PFSK-1 (cell line): Measurements from ENCODE around the gene GGCX.

Experiments
- FOXP2 ChIP-seq: optimal IDR thresholded peaks from 2 replicates; pipeline ENCODE3; 2011; ENCODE audit warnings: borderline replicate concordance, control low read depth, inconsistent platforms; ENCODE audit not compliant: insufficient read depth; ENCODE audit errors: extremely low read length, extremely low read depth
- POLR2AphosphoS5 ChIP-seq: IDR thresholded peaks from 2 replicates; pipeline ENCODE4 v1.6.1; 2012; ENCODE audit warnings: low read depth, mild to moderate bottlenecking, control low read depth, low read length, moderate library complexity
- SIN3A ChIP-seq: IDR thresholded peaks from 2 replicates; pipeline ENCODE4 v1.6.1; 2012; ENCODE audit warnings: mild to moderate bottlenecking, low read length, moderate library complexity, borderline replicate concordance; ENCODE audit not compliant: insufficient read depth
- TAF1 ChIP-seq: IDR thresholded peaks from 2 replicates; pipeline ENCODE4 v1.6.1; 2012; ENCODE audit warnings: low read length, control low read depth, borderline replicate concordance; ENCODE audit not compliant: insufficient read depth
- TF ChIP-seq, protein P1 (sequence below), 2 experiments: IDR thresholded peaks; 2 replicates each; pipeline versions ENCODE4 v1.6.1 to v1.8.0; 2011 to 2012; ENCODE audit warnings: low read depth in 2 of 2, low read length in 2 of 2, control low read depth in 1 of 2, inconsistent platforms in 1 of 2, mild to moderate bottlenecking in 1 of 2, moderate library complexity in 1 of 2; ENCODE audit not compliant: insufficient read depth in 1 of 2

GGCX gene

DNA sequence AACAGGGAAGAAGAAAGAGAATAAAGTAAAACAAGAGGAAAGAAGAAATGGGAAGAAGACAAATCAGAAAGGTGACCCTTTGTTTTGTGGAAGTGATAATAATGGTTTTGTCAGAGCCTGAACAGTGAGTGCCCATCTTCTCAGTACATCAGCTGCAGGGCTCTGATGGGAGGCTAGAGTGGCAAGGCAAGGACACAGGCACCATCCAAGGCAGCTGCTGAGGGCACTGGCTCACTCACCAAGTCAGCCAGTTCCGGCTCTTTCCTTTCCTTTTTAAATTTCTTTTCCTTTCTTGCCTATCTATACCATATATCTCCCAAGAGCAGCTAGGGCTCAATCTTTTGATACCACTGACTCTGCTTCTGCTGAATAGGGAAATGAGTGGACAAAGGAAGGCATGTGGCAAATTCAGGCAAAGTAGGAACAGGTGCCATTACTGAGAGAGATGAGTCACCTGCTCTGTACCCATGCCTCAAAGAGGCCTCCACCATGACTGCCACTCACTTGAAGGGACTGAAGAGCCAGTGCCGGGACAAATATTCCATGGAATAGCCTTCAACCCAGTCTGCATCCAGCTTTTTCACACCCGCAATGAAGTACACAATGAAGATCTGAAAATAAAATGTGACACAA, 6.2 kb downstream of the GGCX start:
- TF ChIP-seq, protein P1, sequence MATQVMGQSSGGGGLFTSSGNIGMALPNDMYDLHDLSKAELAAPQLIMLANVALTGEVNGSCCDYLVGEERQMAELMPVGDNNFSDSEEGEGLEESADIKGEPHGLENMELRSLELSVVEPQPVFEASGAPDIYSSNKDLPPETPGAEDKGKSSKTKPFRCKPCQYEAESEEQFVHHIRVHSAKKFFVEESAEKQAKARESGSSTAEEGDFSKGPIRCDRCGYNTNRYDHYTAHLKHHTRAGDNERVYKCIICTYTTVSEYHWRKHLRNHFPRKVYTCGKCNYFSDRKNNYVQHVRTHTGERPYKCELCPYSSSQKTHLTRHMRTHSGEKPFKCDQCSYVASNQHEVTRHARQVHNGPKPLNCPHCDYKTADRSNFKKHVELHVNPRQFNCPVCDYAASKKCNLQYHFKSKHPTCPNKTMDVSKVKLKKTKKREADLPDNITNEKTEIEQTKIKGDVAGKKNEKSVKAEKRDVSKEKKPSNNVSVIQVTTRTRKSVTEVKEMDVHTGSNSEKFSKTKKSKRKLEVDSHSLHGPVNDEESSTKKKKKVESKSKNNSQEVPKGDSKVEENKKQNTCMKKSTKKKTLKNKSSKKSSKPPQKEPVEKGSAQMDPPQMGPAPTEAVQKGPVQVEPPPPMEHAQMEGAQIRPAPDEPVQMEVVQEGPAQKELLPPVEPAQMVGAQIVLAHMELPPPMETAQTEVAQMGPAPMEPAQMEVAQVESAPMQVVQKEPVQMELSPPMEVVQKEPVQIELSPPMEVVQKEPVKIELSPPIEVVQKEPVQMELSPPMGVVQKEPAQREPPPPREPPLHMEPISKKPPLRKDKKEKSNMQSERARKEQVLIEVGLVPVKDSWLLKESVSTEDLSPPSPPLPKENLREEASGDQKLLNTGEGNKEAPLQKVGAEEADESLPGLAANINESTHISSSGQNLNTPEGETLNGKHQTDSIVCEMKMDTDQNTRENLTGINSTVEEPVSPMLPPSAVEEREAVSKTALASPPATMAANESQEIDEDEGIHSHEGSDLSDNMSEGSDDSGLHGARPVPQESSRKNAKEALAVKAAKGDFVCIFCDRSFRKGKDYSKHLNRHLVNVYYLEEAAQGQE (IDR thresholded peaks at IDR 0.05; ENCODE audit: insufficient read depth in 1 of 2, low read depth in 2 of 2, low read length in 2 of 2): no peak
- no peak for TF ChIP-seq FOXP2

DNA sequence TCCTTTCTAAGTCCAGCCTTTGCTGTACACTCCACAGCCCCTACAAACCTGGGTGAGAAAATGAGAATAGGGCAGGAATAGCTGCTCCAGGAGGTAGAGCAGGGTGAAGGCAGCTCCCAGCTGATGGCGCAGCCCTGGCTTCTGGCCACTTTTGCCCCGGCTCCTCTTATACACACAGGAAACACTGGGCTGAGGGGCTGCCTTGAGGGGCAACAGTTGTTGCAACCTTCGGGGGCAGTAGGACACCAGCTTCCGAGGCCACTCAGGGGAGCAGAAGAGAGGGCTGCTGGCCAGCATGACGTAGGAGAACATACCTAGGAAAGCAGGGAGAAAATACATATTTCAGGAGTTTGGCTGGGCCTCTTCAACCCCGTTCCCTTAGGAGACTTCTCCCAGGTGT, 8.1 kb downstream of the GGCX start:
- no peak for TF ChIP-seq SIN3A
- no peak for TF ChIP-seq FOXP2
- TF ChIP-seq, protein P1 (IDR thresholded peaks at IDR 0.05; ENCODE audit: insufficient read depth in 1 of 2, low read depth in 2 of 2, low read length in 2 of 2): no peak
- TF ChIP-seq TAF1: no peak
- TF ChIP-seq POLR2AphosphoS5: no peak

DNA sequence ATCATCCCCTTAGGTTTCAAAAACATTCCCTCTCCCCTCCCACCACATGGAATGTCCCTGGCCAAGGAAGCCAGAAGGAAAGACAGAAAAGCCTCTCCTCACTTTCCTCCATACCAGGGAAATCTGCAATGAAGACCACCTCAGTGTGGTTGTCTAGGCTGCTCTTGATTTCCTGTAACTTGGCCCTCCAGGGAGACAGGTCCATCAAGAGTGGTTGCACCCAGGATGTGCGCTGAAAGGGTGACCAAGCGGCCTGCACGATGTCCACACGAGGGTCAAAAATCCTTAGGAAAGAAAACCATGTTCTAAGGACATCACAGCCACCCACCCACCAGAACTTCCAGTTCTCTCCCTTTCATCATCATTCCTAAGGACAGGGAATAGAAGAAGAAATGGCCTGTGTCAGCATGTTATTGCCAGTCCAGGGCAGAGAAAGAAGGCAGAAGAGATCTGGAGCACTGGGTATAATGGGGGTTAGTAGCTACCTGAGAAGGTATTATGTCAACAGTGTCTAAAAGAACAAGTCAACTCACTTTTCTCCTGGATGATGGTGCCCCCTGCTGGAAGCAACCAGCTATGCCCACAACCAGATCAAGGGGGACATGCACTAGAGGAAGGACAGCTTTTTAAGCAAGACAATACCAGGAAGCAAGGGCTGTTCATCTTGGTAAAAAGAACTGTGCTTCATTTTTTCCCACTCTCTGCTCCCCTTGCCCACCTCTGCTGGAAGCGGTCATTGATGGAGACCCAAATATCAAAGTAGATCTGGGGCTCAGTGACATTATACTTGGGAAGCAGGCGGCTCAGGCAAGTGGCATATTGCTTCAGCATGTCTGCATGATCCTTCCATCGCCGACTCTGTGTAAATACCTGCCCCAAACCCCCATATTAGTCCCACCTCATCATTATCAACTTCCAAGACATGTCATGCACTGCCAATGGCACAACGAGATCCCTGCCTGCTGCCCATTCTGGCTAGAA, 9.3 kb downstream of the GGCX start:
- TF ChIP-seq POLR2AphosphoS5 (no peak), SIN3A (no peak), TAF1 (no peak), FOXP2 (no peak)
- TF ChIP-seq, protein P1 (IDR thresholded peaks at IDR 0.05; ENCODE audit: insufficient read depth in 1 of 2, low read depth in 2 of 2, low read length in 2 of 2): no peak

DNA sequence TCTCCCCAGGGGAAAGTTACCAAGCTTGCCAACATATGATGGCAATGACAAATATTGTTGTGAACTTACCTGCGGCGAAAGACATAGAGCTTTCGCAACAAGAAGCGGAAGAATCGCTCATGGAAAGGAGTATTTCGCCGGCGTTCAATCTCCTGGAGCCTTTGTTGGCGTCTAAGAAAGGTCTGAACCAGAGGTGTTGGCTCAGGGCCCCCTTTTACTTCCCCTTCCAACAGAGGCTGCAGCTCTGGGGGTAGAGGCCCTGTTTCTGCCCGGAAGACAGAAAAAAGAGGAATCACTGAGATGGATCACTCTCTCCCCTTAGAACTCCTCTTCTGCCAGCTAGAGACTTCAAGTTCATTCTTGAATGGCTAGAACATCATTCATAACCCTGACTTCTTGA, 10.8 kb downstream of the GGCX start:
- TF ChIP-seq FOXP2: no peak

DNA sequence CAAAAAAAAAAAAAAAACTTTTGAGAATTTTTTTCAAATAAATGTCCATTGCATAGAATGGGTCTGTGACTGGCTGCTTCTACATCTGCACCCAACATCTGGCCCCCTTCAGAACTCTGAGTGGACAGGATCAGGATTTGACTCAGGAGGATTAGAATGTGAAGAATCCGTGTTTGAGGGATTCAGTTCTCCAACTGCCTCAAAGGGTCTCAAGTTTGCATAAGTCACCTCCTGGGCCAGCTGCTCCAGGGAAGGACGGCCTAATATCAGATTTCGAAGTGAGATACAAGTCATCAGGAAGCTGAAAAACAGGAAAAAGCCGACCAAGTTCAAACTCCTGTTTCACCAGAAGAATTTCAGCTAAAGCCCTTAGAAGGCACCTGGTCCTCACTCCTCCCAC, 11.5 kb downstream of the GGCX start:
- no peak for TF ChIP-seq TAF1
- TF ChIP-seq POLR2AphosphoS5: no peak
- TF ChIP-seq FOXP2: no peak

DNA sequence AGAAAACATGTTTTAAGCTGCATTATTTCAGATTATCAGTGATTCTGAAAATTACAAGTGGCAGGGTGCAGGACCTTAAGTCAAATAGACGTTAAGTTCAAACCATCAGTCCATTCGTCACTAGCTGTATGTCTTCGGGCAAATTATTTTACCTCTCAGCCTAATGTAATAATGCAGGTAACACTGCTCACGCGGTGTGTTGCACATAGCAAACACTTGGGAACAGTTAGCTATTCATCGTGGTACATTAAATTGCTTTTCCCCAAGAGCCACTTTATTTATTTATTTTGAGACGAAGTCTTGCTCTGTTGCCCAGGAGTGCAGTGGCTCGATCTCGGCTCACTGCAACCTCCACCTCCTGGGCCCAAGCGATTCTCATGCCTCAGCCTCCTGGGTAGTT, 12.2 kb downstream of the GGCX start:
- TF ChIP-seq POLR2AphosphoS5 (no peak), TAF1 (no peak), SIN3A (no peak), FOXP2 (no peak)
- TF ChIP-seq, protein P1 (IDR thresholded peaks at IDR 0.05; ENCODE audit: insufficient read depth in 1 of 2, low read depth in 2 of 2, low read length in 2 of 2): no peak
